ENCODE measurements around the gene ACSS3.
"Not testable (repeated sequence)": the region's sequence is repeated elsewhere in the genome, so short reads cannot be mapped to it uniquely, and the experiment has no call there.

Gene ACSS3

GRCh38 chr12:81092053-81092452, 14.2 kb downstream of the ACSS3 start:
- no peaks in the 10 kb centered on the region for H3K27me3 ChIP-seq (replicated peaks; ENCODE audit: control insufficient read depth, insufficient read depth, low read length, poor library complexity, severe bottlenecking)
- H3K4me3 ChIP-seq (ENCODE audit: insufficient read depth, low read depth, low read length, poor library complexity, severe bottlenecking): no peak overlapping the region
- H3K27ac ChIP-seq (ENCODE audit: insufficient read depth, low read length, poor library complexity, severe bottlenecking): no peak overlapping the region
- H3K9me3 ChIP-seq (ENCODE audit: control insufficient read depth, low read length): no peaks in the 10 kb centered on the region
- H3K4me1 ChIP-seq (ENCODE audit: control insufficient read depth, insufficient read depth, low read length, poor library complexity, severe bottlenecking): no peaks in the 10 kb centered on the region
- no peak for DNase-seq
- H3K36me3 ChIP-seq (ENCODE audit: control insufficient read depth, insufficient read depth, low read length): no peaks in the 10 kb centered on the region

GRCh38 chr12:81094718-81095360, 17.0 kb downstream of the ACSS3 start:
- no peak overlapping the region for H3K27ac ChIP-seq (ENCODE audit: insufficient read depth, low read length, poor library complexity, severe bottlenecking)
- no peak overlapping the region for H3K4me3 ChIP-seq (ENCODE audit: insufficient read depth, low read depth, low read length, poor library complexity, severe bottlenecking)
- DNase-seq: no peak
- H3K9me3 ChIP-seq (ENCODE audit: control insufficient read depth, low read length): no peaks in the 10 kb centered on the region
- H3K27me3 ChIP-seq (replicated peaks; ENCODE audit: control insufficient read depth, insufficient read depth, low read length, poor library complexity, severe bottlenecking): no peaks in the 10 kb centered on the region
- no peaks in the 10 kb centered on the region for H3K36me3 ChIP-seq (ENCODE audit: control insufficient read depth, insufficient read depth, low read length)
- no peaks in the 10 kb centered on the region for H3K4me1 ChIP-seq (ENCODE audit: control insufficient read depth, insufficient read depth, low read length, poor library complexity, severe bottlenecking)

- no peak for DNase-seq
- Histone ChIP-seq H3K4me1 (ENCODE audit: control insufficient read depth, insufficient read depth, low read length, poor library complexity, severe bottlenecking) (no peaks in the 10 kb centered on the region), H3K9me3 (ENCODE audit: control insufficient read depth, low read length) (no peaks in the 10 kb centered on the region), H3K36me3 (ENCODE audit: control insufficient read depth, insufficient read depth, low read length) (no peaks in the 10 kb centered on the region), H3K4me3 (ENCODE audit: insufficient read depth, low read depth, low read length, poor library complexity, severe bottlenecking) (no peak overlapping the region), H3K27ac (ENCODE audit: insufficient read depth, low read length, poor library complexity, severe bottlenecking) (no peak overlapping the region), H3K27me3 (replicated peaks; ENCODE audit: control insufficient read depth, insufficient read depth, low read length, poor library complexity, severe bottlenecking) (no peaks in the 10 kb centered on the region)
Observed at GRCh38 chr12:81095501-81096232, 17.8 kb downstream of the ACSS3 start.

- no peaks in the 10 kb centered on the region for H3K36me3 ChIP-seq (ENCODE audit: control insufficient read depth, insufficient read depth, low read length)
- no peaks in the 10 kb centered on the region for H3K27me3 ChIP-seq (replicated peaks; ENCODE audit: control insufficient read depth, insufficient read depth, low read length, poor library complexity, severe bottlenecking)
- H3K27ac ChIP-seq (ENCODE audit: insufficient read depth, low read length, poor library complexity, severe bottlenecking): no peak overlapping the region
- no peaks in the 10 kb centered on the region for H3K4me1 ChIP-seq (ENCODE audit: control insufficient read depth, insufficient read depth, low read length, poor library complexity, severe bottlenecking)
- H3K4me3 ChIP-seq (ENCODE audit: insufficient read depth, low read depth, low read length, poor library complexity, severe bottlenecking): no peak overlapping the region
- H3K9me3 ChIP-seq (ENCODE audit: control insufficient read depth, low read length): no peaks in the 10 kb centered on the region
- DNase-seq: no peak
Observed at GRCh38 chr12:81105687-81106086, 27.8 kb downstream of the ACSS3 start.

GRCh38 chr12:81114226-81114625, 36.3 kb downstream of the ACSS3 start:
- no peak overlapping the region for H3K27ac ChIP-seq (ENCODE audit: insufficient read depth, low read length, poor library complexity, severe bottlenecking)

GRCh38 chr12:81119069-81119468, 41.2 kb downstream of the ACSS3 start:
- H3K9me3 ChIP-seq (ENCODE audit: control insufficient read depth, low read length); DNase-seq; H3K27me3 ChIP-seq (replicated peaks; ENCODE audit: control insufficient read depth, insufficient read depth, low read length, poor library complexity, severe bottlenecking); H3K36me3 ChIP-seq (ENCODE audit: control insufficient read depth, insufficient read depth, low read length); H3K27ac ChIP-seq (ENCODE audit: insufficient read depth, low read length, poor library complexity, severe bottlenecking); H3K4me1 ChIP-seq (ENCODE audit: control insufficient read depth, insufficient read depth, low read length, poor library complexity, severe bottlenecking); H3K4me3 ChIP-seq (ENCODE audit: insufficient read depth, low read depth, low read length, poor library complexity, severe bottlenecking): not testable (repeated sequence)

More at GRCh38 chr12:81114226-81114625, 36.3 kb downstream of the ACSS3 start:
- H3K4me1 ChIP-seq (ENCODE audit: control insufficient read depth, insufficient read depth, low read length, poor library complexity, severe bottlenecking): no peaks in the 10 kb centered on the region
- H3K36me3 ChIP-seq (ENCODE audit: control insufficient read depth, insufficient read depth, low read length): no peaks in the 10 kb centered on the region
- no peak for DNase-seq
- no peaks in the 10 kb centered on the region for H3K27me3 ChIP-seq (replicated peaks; ENCODE audit: control insufficient read depth, insufficient read depth, low read length, poor library complexity, severe bottlenecking)
- no peaks in the 10 kb centered on the region for H3K9me3 ChIP-seq (ENCODE audit: control insufficient read depth, low read length)
- no peak overlapping the region for H3K4me3 ChIP-seq (ENCODE audit: insufficient read depth, low read depth, low read length, poor library complexity, severe bottlenecking)

- H3K4me1 ChIP-seq (ENCODE audit: control insufficient read depth, insufficient read depth, low read length, poor library complexity, severe bottlenecking): no peaks in the 10 kb centered on the region
- H3K36me3 ChIP-seq (ENCODE audit: control insufficient read depth, insufficient read depth, low read length): no peaks in the 10 kb centered on the region
- no peaks in the 10 kb centered on the region for H3K9me3 ChIP-seq (ENCODE audit: control insufficient read depth, low read length)
- H3K27ac ChIP-seq (ENCODE audit: insufficient read depth, low read length, poor library complexity, severe bottlenecking): no peak overlapping the region
- no peak for DNase-seq
- no peak overlapping the region for H3K4me3 ChIP-seq (ENCODE audit: insufficient read depth, low read depth, low read length, poor library complexity, severe bottlenecking)
- no peaks in the 10 kb centered on the region for H3K27me3 ChIP-seq (replicated peaks; ENCODE audit: control insufficient read depth, insufficient read depth, low read length, poor library complexity, severe bottlenecking)
Observed at GRCh38 chr12:81120961-81121360, 43.1 kb downstream of the ACSS3 start.

GRCh38 chr12:81123611-81124010, 45.7 kb downstream of the ACSS3 start:
- no peaks in the 10 kb centered on the region for H3K27me3 ChIP-seq (replicated peaks; ENCODE audit: control insufficient read depth, insufficient read depth, low read length, poor library complexity, severe bottlenecking)

GRCh38 chr12:81125691-81126090, 47.8 kb downstream of the ACSS3 start:
- Histone ChIP-seq H3K36me3 (ENCODE audit: control insufficient read depth, insufficient read depth, low read length) (no peaks in the 10 kb centered on the region), H3K4me3 (ENCODE audit: insufficient read depth, low read depth, low read length, poor library complexity, severe bottlenecking) (no peak overlapping the region), H3K27me3 (replicated peaks; ENCODE audit: control insufficient read depth, insufficient read depth, low read length, poor library complexity, severe bottlenecking) (no peaks in the 10 kb centered on the region), H3K4me1 (ENCODE audit: control insufficient read depth, insufficient read depth, low read length, poor library complexity, severe bottlenecking) (no peaks in the 10 kb centered on the region), H3K9me3 (ENCODE audit: control insufficient read depth, low read length) (no peaks in the 10 kb centered on the region), H3K27ac (ENCODE audit: insufficient read depth, low read length, poor library complexity, severe bottlenecking) (no peak overlapping the region)
- no peak for DNase-seq

More at GRCh38 chr12:81123611-81124010, 45.7 kb downstream of the ACSS3 start:
- no peaks in the 10 kb centered on the region for H3K36me3 ChIP-seq (ENCODE audit: control insufficient read depth, insufficient read depth, low read length)
- H3K27ac ChIP-seq (ENCODE audit: insufficient read depth, low read length, poor library complexity, severe bottlenecking): no peak overlapping the region
- no peaks in the 10 kb centered on the region for H3K9me3 ChIP-seq (ENCODE audit: control insufficient read depth, low read length)
- H3K4me3 ChIP-seq (ENCODE audit: insufficient read depth, low read depth, low read length, poor library complexity, severe bottlenecking): no peak overlapping the region
- DNase-seq: no peak
- no peaks in the 10 kb centered on the region for H3K4me1 ChIP-seq (ENCODE audit: control insufficient read depth, insufficient read depth, low read length, poor library complexity, severe bottlenecking)

GRCh38 chr12:81128930-81129554, 51.2 kb downstream of the ACSS3 start:
- Histone ChIP-seq H3K36me3 (ENCODE audit: control insufficient read depth, insufficient read depth, low read length) (no peaks in the 10 kb centered on the region), H3K9me3 (ENCODE audit: control insufficient read depth, low read length) (no peaks in the 10 kb centered on the region), H3K27ac (ENCODE audit: insufficient read depth, low read length, poor library complexity, severe bottlenecking) (no peak overlapping the region), H3K27me3 (replicated peaks; ENCODE audit: control insufficient read depth, insufficient read depth, low read length, poor library complexity, severe bottlenecking) (no peaks in the 10 kb centered on the region), H3K4me1 (ENCODE audit: control insufficient read depth, insufficient read depth, low read length, poor library complexity, severe bottlenecking) (no peaks in the 10 kb centered on the region), H3K4me3 (ENCODE audit: insufficient read depth, low read depth, low read length, poor library complexity, severe bottlenecking) (no peak overlapping the region)
- DNase-seq: no peak

Measured in effector memory CD4-positive, alpha-beta T cell (primary cell).